Left ventricle myocardium inferior (tissue), 1 donor: ENCODE measurements around the gene ARPP21. TPM values are rescaled to one million over a fixed set of nuclear protein-coding genes. Genes with fewer than 3 reads are reported as not detected.
"Not testable (repeated sequence)": the region's sequence is repeated elsewhere in the genome, so short reads cannot be mapped to it uniquely, and the experiment has no call there.

ENCODE experiments used
- DNase-seq: peaks from one replicate; pipeline ENCODE4 v3.0.0-alpha.2; 2020
- H3K27ac ChIP-seq: fragments of 200-600 bp; replicated peaks from 2 replicates; pipeline ENCODE4 v1.8.0; 2021
- H3K27me3 ChIP-seq: fragments of 200-600 bp; 2 replicates; pipeline ENCODE4 v1.8.0; 2021; ENCODE audit warnings: low read depth
- H3K36me3 ChIP-seq: fragments of 200-600 bp; 2 replicates; pipeline ENCODE4 v1.8.0; 2021
- H3K4me1 ChIP-seq: fragments of 200-600 bp; 2 replicates; pipeline ENCODE4 v1.8.0; 2021
- H3K4me3 ChIP-seq: fragments of 200-600 bp; 2 replicates; pipeline ENCODE4 v1.8.0; 2021; ENCODE audit warnings: mild to moderate bottlenecking, moderate library complexity
- H3K9me3 ChIP-seq: fragments of 200-600 bp; replicated peaks from 2 replicates; pipeline ENCODE4 v1.8.0; 2021
- intact Hi-C: fragments of 100-400 bp; cut with micrococcal nuclease; formaldehyde crosslinking; loops from one replicate; pipeline ENCODE4 v1.11.0; 2022
- microRNA-seq: library from miRNA; unstranded; fragments of <30 nt; microRNA quantifications from one replicate; pipeline ENCODE4 v1.2.0, GENCODE V29; 2020
- total RNA-seq: library from RNA; stranded (reverse); fragmentation: NEBNext Ultra II Directional; extraction: Animal tissue kit (Norgen Biotek cat#: 25700); gene quantifications from one replicate; pipeline ENCODE4 v1.2.1, GENCODE V29; 2021
- TF ChIP-seq, protein P1 (sequence below): fragments of 200-600 bp; IDR thresholded peaks from 2 replicates; pipeline ENCODE4 v1.8.0; 2021; ENCODE audit warnings: antibody characterized with exemption, mild to moderate bottlenecking, borderline replicate concordance
- donor health status: DM: no; HTN: yes; CAD: no; lungs with severe emphysema.

ARPP21 gene
- total RNA-seq, 1 donor from 2014 or later: not detected

GRCh38 chr3:35800960-35801459, 161.7 kb downstream of the ARPP21 start:
- H3K27me3 ChIP-seq: no peaks in the 10 kb centered on the region
- intact Hi-C loops: no loop called here
- H3K4me1 ChIP-seq: no peaks in the 10 kb centered on the region
- no peak for DNase-seq
- TF ChIP-seq, protein P1, sequence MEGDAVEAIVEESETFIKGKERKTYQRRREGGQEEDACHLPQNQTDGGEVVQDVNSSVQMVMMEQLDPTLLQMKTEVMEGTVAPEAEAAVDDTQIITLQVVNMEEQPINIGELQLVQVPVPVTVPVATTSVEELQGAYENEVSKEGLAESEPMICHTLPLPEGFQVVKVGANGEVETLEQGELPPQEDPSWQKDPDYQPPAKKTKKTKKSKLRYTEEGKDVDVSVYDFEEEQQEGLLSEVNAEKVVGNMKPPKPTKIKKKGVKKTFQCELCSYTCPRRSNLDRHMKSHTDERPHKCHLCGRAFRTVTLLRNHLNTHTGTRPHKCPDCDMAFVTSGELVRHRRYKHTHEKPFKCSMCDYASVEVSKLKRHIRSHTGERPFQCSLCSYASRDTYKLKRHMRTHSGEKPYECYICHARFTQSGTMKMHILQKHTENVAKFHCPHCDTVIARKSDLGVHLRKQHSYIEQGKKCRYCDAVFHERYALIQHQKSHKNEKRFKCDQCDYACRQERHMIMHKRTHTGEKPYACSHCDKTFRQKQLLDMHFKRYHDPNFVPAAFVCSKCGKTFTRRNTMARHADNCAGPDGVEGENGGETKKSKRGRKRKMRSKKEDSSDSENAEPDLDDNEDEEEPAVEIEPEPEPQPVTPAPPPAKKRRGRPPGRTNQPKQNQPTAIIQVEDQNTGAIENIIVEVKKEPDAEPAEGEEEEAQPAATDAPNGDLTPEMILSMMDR: no peak
- no peak overlapping the region for H3K4me3 ChIP-seq
- H3K9me3 ChIP-seq: no peaks in the 10 kb centered on the region
- H3K27ac ChIP-seq: no peak overlapping the region
- no peaks in the 10 kb centered on the region for H3K36me3 ChIP-seq

DNA sequence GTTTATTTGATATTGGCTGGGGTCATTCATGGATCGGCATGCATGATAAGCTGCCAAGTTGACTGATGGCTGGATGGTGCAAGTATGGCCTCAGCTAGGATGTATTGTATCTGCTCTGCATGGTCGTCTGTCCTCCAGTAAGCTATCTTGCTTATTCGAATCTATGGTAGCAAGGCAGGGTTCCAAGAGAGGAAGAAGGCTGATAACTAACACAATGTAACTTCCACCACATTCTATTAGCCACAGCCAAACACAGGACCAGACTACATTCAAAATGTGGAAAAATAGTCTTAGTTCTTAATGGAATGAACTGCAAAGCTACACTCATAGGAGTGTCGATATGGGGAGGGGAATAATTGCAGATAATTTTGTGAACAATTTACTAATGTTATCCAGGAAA, 175.2 kb downstream of the ARPP21 start:
- no peaks in the 10 kb centered on the region for H3K36me3 ChIP-seq
- TF ChIP-seq, protein P1: no peak
- intact Hi-C loops: no loop called here
- H3K4me3 ChIP-seq: no peak overlapping the region
- H3K27me3 ChIP-seq: no peaks in the 10 kb centered on the region
- no peaks in the 10 kb centered on the region for H3K4me1 ChIP-seq
- H3K27ac ChIP-seq: no peak overlapping the region
- H3K9me3 ChIP-seq: peaks cover 6% of the 10 kb centered on the region
- no peak for DNase-seq

GRCh38 chr3:35815796-35816195, 176.5 kb downstream of the ARPP21 start:
- intact Hi-C loops, H3K9me3 ChIP-seq, H3K4me3 ChIP-seq, H3K36me3 ChIP-seq, H3K27me3 ChIP-seq, H3K4me1 ChIP-seq, H3K27ac ChIP-seq, DNase-seq: not testable (repeated sequence)

- Histone ChIP-seq H3K4me1 (no peaks in the 10 kb centered on the region), H3K4me3 (no peak overlapping the region), H3K9me3 (peaks cover 6% of the 10 kb centered on the region), H3K27ac (no peak overlapping the region), H3K27me3 (no peaks in the 10 kb centered on the region), H3K36me3 (no peaks in the 10 kb centered on the region)
- intact Hi-C loops: no loop called here
- TF ChIP-seq, protein P1: no peak
- no peak for DNase-seq
These were observed 177.9 kb downstream of the ARPP21 start for GRCh38 chr3:35817216-35817615.

DNA sequence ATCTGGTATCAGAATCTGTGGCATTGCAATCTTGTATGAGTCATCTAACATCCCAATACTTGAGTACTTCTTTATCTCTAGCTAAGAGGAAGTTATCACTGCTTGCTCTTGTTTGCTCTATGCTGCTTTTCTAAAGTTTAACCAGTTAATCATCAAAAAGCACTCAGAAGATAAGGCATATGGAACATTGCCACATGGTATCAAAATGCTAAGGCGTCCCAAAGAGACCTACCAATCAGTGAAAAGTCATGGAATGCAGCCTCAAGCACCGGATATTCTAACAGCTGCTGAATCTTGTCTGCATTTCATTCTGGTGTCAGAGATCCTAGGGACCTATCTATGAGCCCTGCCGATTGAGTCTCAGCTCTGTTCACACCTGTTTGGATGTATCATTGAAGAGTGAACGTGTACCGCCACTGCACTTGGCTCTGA, 192.8 kb downstream of the ARPP21 start:
- Histone ChIP-seq H3K9me3 (peaks cover 5% of the 10 kb centered on the region), H3K27me3 (no peaks in the 10 kb centered on the region), H3K4me3 (no peak overlapping the region), H3K4me1 (no peaks in the 10 kb centered on the region), H3K27ac (no peak overlapping the region), H3K36me3 (no peaks in the 10 kb centered on the region)
- TF ChIP-seq, protein P1: no peak
- DNase-seq: no peak
- intact Hi-C loops: no loop called here

Small RNA genes lying within 50 kb of the gene (microRNA-seq; reads per million reads assigned to microRNA genes)
- 1.2 reads per million for gene MIR128-2
